ENCODE data around the gene FRY.

Gene FRY

DNA sequence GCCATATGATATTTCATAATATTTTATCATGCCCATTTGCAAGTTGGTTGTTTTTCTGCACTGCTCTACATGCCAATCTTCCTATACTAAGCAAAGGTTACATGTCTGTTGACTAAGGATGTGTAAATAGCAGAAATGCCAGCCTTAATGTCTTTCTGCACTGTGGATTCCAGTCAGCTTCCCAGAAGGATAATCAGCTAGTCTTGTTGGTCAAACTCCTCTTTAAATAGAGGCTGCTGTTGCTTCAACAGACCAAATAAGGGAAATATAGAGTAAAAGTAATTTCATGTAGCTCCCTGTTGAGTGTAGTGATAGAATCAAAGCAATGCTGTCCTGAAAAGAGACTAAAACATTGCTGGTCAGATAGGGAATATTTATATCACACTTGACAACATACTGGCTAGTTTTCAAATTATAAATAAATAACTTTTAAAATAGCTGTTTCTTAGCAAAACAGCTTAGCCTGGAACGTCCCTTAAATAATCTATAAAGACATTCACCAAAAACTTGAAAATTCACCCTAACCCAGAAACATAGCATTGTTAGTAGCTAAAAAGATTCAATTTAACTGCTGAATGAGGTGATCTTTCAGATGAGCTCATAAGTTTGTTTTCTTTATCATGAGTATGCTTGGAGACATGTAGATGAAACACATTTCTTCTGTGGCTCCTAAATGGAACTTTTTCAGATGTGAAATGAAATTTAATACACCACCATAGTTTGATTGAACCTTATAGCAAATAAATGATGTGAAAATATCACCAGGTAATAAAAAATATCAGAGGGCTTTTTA, 56.6 kb downstream of the FRY start:
- DNase-seq: no peak

DNA sequence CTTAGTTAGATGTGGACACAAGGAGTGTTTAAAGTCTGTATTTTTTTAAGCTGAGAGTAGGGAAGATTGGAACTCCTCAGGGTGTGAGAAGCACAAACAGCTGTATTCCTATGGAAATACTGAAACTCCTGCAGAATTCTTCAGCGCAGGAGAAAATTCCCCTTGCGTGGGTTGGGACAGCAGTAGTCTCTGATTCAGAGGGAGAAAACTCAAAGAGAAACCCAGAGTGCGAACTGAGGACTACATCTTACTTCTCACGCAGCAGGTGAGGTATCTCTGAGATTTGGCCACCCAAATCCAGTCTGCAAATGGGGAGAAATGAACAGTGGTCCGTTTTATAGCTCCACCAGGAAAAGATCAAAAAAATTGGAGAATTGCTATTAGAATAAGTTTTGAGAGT, 60.9 kb downstream of the FRY start:
- DNase-seq: no peak

DNA sequence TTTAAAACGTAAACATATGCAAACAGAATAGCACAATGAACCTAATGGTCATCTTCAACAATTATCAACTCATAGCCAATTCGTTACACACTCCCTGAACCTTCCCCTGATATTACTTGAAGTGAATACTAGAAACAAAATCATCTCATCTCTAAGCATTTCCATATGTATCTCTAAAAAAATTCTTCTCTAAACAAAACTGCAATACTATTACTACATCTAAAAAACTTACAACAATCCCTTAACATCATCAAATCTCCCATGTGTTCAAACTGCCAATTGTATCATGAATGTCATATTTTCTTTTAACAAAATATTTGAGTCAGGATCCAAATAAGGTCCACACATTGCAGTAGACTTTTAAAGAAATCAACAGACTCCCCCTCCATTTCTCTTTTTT, 61.4 kb downstream of the FRY start:
- no peak for DNase-seq

DNA sequence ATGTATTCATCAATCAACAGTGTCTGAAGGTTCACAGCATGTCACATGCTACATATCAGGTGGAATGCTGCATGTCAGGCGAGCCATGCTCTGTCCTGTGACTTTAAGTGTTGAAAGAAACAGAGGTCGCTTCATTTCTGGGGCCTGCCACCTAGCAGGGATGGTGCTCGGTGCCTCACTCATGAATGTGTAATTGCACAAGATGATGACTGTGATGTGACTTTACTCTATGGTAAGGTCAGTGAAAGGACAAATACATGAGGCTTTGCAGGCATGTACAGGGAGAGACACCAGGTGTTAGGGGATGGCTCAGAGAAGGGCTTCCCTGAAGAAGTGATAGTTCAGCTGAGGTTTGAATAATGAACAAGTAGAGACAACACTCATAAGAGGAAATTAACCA, 66.7 kb downstream of the FRY start:
- no peak for DNase-seq

DNA sequence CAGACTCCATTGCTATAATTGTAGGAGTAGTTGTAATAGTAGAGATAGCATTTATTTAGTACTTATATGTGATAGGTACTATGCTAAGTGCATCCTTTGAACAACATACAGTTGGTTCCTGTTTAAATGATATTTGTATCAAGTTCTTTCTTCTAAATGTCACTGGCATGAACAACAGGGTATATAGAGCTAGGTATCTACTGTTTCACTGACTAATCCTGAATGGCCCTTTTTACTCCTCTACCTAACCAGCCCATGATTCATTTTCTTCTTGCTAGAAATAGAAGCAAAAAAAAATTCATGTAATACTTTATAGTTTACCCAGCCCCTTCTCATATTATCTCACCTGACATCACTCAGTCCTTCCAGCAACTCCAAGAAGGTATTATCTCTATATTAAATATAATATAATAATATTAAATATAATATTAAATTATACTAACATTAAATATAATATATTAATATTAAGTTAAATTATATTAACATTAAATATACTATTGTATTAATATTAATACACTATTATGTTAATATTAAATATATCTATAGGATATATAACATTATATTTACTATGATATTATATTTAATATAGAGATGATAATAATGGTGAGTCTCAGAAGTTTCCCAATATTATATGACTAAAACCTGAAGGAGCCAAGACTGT, 74.2 kb downstream of the FRY start:
- no peak for DNase-seq

DNA sequence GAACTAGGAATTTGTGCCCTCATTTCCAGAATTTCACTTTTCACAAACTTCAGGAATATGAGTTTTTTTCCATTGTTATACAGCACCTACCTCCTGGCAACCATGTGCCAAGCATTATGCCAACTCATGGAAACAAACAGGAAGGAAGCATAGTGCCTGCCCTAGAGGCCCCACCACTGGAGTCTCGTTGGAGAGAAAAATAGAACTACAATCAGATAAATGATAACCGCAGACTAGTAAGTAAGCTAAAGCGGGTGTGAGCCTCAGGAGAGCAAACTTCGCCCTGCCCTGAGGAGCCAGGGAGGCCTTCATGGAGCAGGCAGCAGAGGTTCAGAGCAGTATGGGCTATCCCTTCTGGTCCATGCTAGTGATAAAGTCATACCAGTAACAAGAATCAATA, 75.9 kb downstream of the FRY start:
- DNase-seq: no peak

DNA sequence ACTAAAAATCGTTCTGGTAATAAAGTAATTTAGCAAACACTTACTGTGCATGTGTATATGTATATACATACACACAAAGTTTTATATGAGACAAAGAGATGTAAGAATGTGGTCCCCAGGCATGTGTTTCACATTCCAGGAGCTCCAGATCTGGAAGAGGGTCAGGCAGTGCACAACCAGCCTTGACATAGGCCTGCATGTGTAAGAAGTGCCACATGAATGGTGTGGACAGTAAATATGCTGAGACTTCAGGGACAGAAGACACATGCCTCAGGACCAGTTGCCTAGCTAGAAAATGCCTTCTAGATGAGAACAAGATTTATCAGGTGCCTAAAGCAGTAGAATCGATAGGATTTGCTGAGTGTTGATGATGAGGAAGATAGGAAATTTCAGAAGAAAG, 76.4 kb downstream of the FRY start:
- DNase-seq: no peak

DNA sequence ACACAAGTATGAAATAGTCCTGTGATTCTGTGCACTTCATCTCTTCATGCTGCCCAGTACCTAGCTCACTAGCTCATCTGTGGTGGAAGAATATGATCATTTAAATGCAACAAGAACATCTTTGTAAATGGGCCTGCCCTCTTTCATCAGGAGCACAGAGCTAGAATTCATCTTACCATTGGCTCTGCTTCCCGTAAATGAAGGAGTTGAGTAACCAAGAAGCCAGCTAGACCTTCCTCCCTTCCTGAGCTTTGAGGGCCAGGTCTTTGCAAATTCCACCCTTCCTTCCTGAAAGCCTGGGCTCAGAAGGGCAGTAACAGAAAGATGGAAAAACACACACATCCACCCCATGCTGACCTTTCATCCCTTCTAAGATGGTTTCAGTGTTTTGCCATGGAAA, 82.0 kb downstream of the FRY start:
- no peak for DNase-seq

DNA sequence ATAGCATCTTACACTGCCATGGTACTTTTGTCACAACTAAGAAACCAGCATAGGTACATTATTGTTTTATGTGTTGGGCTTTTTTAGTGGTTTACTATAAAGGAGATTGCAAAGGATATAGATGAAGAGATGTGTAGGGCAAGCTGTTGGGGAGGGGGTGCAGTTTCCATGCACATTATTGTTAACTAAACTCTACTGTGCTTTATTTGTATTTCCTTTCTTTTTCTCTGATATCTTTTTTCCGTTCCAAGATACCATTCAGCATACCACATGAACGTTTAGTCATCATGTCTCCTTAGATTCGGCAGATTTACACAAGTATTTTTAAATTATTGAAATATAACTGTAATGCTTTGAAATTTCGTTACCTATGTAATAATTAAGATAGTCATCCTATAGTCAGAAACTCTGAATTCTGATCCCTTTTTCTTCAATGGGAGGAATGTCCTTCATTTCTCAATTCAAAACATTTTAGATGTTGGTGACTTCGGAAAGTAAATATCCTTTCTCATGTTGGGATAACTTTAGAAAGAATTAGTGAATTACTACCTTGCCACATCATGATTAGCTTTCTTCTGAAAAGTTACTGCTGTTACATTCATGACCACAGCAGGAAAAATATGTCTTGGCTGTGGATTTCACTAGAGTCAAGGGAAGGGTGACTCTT, 82.8 kb downstream of the FRY start:
- no peak for DNase-seq

DNA sequence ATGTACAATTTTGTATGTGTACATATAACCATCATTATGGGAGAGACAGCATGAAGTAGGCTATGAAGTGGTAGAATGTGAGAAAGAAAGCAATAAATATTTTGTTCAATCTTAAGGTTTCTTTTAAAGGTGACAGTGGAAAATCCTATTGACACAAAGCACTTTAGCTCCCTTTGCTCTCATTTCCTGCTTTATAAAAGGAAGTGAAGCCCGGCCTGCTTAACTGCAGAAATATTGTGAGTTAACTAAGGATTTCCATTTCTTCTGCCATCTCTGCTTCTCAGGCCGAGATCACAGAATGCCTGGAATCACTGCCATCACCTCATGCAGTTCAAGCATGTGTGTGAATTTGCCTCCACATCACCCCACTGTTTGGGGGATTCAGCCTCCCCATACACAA, 83.5 kb downstream of the FRY start:
- no peak for DNase-seq

DNA sequence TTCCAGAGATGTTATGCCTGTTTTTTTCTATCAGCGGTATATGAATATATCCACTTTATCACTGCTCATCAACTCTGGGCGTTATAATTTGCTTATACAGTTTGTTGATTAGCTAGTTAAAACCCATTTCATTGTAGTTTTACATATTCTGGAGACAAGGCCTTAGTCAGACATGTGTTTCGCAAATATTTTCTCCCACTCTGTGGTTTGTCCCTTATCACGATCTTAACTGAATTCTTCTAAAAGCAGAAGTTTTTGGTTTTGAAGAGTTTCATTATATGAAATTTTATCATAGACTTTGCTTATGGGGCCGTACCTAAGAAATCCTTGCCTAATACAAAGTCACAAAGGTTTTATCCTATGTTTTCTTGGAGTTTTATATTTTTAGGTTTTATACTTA, 84.6 kb downstream of the FRY start:
- DNase-seq: no peak

DNA sequence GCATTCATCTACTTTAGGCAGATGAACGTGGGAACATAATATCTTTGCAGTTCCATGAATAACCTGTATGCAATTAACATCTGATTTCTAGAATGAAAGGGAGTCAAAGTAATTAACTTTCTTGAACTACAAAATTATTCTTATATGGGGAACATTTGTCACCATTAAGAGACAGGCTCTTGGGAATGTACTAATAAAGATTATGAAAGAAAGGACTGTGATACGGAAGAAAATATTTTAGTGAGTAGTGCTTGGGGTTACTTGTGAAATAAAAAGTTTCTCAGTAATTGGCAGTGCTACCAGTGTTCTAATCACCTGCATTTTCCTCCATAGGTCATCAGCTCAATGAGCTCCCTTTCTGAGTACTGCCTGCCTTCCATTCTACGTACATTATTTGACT, 85.4 kb downstream of the FRY start:
- no peak for DNase-seq

DNA sequence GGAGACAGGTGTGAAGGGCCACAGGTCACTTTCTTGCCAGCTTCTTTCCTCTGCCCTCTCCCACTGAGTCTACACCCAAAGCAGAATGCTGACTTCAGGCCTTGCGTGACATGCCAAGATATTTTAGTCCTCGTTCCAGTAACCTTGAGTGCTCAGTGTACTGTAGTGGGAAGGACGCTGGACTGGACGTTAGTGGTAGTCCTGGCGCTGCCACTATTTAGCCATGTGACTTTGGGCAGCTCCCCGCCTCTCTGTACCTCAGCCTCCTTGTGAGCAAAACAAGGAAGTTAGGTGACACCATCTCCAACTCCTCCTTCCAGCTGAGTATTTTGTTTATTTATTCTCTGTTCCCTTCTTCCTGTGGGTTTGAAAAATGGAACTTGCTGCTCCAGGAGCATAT, 86.1 kb downstream of the FRY start:
- no peak for DNase-seq

DNA sequence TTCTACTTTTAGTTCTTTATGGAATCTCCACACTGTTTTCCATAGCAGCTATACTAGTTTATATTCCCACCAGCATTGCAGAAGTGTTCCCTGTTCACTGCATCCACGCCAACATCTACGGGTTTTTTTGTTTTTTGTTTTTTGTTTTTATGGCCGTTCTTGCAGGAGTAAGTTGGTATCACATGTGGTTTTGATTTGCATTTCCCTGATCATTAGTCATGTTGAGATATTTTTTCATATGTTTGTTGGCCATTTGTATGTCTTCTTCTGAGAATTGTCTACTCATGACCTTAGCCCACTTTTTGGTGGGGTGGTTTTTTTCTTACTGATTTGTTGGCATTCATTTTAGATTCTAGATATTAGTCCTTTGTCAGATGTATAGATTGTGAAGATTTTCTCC, 89.7 kb downstream of the FRY start:
- DNase-seq: no peak

DNA sequence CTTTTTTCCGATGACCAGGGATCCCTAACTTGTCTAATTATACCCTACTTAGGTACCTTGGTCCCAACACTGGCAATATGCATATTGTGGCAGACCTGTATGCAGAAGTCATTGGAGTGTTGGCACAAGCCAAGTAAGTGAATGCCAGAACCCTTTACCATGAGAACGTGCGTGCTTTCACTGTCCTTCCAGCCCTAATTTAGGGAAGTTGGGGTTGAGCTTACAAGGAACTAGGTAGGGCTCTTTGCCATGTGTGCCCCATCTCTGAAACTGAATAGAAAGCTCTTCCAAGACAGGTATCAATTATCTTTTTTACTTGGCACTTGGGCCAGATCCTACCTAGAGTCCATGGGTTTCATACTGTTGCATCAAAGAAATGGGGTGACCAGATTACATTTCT, 93.2 kb downstream of the FRY start:
- no peak for DNase-seq

DNA sequence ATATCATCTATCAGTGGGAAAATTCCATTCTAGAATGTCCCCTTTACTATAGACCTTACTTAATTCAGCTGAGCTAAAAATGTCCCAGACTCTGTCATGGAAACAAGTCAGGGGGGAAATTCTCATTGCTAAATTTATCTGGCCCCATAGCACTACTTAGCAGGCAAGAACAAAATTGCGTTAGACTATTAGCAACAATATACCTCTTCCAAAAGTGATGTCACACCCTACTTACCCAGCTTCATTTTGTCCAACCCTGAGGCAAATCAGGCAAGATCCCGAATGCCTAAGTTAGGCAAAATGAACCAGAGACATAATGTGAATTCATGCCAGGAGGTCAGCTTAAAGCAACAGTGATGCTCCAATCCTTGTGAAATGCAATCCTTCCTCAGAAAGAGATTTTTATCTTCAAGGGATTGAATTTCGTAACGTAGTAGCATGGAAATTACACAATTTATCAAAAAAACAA, 93.7 kb downstream of the FRY start:
- DNase-seq: no peak

DNA sequence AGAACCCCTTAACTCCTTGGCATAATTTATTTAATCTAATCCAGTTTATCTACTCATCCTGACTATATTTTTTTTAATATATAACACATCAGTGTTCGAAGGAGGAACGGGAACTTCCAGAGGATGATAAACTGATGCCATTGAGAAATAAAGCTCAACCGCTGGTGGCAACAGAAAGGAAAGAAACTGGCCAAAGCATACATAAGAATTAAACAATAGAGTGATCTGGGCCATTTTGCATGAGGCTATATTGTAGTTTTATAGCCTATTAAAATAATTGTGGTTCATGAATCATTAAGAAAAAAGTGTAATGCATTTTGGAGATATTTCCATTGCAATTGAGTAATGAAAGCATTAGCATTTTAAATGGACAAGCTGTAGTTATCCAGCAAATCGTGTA, 94.2 kb downstream of the FRY start:
- no peak for DNase-seq

DNA sequence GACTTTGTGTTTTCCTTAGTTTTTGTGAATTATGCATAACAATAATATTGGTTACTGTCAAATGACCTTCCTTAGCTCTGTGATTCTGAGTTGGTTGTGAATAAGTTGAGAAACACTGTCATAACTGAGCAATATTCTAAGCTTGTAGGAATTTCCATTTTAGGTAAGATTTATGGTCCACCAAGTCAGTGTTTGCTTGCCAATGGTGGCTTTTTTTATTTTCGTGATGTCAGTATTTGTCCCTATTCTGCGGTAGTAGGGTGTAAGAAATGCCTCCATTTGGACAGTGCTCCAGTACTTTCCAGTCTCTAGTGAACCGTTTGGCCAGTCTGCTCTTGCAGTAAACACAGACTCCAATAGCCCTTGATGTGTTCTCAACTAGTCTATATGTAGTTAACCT, 94.7 kb downstream of the FRY start:
- DNase-seq: no peak

DNA sequence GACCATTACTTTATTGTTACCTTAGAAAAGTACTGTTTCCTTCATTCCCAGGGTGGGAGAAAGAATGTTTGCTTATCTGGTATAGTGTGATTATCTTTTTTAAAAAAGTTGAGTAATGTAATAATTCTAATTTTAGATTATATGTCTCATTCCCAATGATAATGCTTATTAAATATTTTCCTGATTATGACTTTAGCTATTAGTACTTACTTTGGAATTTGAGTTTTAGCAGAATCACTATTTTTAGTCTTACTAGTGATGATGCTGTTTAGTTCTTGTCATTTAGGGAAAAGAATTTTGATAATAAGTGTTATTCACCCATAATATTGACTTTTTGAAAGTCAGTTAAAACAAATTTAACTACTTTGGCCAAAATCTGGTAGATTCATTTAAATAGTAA, 95.2 kb downstream of the FRY start:
- no peak for DNase-seq

DNA sequence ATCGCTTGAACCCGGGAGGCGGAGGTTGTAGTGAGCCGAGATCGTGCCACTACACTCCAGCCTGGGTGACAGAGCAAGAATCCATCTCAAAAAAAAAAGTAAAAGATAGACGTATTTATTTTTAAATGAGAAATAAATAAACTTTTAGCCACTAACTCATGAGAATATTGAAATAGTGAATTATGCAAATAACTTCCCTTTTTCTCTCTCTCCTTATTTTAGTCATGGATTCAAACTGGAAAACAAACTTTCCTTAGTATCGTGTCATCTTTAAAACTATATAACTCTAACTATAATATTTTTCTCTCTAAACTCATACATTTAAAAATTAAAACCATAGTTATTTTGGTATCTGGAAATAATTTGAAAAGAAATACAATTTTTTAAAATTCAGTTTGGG, 96.1 kb downstream of the FRY start:
- DNase-seq: no peak

DNA sequence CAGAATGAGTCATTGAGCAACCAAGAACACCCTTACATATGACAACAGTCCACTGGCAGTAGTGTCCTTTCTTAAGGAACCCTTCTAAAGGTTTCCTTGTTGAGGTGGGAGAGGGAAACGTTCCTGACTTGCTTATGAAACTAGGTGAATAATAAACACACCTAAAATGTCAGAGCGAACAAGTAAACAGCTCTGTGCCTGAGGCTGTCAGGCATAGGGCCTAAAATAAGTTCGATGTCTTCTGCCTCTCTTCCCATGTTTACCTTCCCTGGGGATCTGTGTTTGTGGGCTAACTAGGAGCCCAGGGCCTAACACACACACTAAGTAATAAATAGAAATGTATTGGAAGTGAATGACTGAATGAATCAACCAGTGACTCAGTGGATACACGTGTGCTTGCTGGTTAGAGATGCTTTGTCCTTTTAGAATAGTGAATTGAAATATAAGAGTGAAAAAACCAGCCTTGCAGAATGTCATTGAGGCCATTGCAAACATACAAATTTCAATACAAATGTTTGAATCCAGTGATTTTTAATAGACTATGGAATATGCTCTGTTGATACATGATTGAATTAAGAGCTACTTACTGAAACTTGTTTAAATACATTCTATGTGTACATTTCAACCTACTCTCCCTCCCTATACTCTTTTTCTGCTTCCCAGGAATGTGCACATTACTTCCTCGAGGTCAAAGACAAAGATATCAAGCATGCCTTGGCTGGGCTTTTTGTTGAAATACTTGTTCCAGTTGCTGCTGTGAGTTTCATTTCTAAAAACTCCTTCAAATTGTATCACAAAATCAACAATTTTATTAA, 102.9 kb downstream of the FRY start:
- no peak for DNase-seq

DNA sequence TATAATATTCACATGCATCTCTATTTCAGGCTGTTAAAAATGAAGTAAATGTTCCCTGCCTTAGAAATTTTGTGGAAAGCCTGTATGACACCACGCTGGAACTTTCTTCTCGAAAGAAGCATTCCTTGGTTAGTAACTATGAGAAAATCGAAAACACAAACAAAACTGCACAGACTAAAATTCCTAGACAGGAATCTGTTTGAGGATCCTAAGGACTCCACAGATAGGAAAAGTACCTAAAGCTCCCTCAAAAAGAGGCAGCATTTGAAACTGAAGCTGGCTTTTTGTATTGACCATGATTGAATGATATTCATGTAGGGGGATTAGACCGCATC, 103.4 kb downstream of the FRY start:
- DNase-seq: no peak

DNA sequence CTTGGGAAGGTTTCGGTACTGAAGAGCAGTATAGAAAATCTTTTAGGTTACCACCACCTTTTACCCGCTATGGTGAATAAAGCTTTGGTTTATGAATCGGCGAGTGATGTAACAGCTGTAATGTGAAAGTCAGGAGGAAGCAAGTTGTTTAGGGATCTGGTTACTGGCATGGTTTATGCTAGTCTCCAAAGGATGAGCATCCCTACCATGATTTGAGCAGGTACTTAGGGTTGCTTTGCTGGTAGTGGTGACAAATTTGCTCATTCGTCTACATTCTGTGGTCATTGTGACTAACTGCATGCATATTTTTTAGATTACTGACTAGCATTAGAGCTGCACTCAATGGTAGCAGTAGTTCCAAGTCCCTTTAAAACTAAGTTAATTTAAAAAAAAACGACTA, 104.1 kb downstream of the FRY start:
- no peak for DNase-seq

DNA sequence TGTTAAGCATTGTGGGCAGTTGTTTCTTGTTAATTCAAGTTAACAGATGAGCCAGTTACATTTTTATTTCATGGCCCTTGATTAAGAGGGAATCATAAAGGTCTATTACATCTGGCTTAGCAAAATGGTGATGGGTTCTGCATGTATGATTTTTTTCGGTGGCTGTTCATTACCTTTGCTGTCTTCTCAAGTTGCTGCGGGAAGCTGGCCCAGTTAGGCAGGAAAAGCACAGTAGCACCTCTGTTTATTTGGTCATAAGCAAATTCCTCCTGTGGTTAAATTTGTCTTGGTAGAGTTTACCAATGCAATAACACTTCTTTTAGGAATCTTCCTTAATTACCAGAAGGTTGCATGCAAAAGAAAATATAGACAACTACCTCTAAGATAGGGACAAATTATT, 104.5 kb downstream of the FRY start:
- DNase-seq: no peak

All from stimulated activated CD4-positive, alpha-beta T cell treated with anti-CD3 and anti-CD28 coated beads, Interleukin-2, amount 100 ng/mL, for 48 hours (primary cell).